Calu3 (cell line): ENCODE data around the gene KLHDC7A. TPM values are rescaled to one million over a fixed set of nuclear protein-coding genes. Genes with fewer than 3 reads are reported as not detected.

ENCODE experiments used
- Bru-seq: library from RNA; stranded (reverse); fragments of 400-500 nt; gene quantifications from one replicate; lab custom pipeline; 2021; lab: Mats Ljungman, UMichigan
- BruChase-seq, 2 experiments: library from RNA; stranded (reverse); fragments of 400-500 nt; gene quantifications; one replicate each; lab custom pipeline; 2021; lab: Mats Ljungman, UMichigan
- BruUV-seq: library from RNA; stranded (reverse); fragments of 400-500 nt; replicated peaks from 2 replicates; lab custom pipeline; 2021; lab: Mats Ljungman, UMichigan
- CTCF ChIA-PET: fragments of 300-600 bp; sonication (Branson Sonifier 250); formaldehyde crosslinking; loops from one replicate; lab custom pipeline; 2022; ENCODE audit warnings: antibody characterized with exemption; lab: Charles Lee
- DNase-seq: peaks from one replicate; pipeline ENCODE4 v3.0.0; 2022
- H3K27ac Mint-ChIP-seq: one replicate; pipeline ENCODE4 v1.8.0; 2022; ENCODE audit warnings: mixed read lengths; ENCODE audit not compliant: unreplicated experiment
- H3K27me3 Mint-ChIP-seq: one replicate; pipeline ENCODE4 v1.8.0; 2022; ENCODE audit warnings: mixed read lengths; ENCODE audit not compliant: unreplicated experiment
- H3K36me3 Mint-ChIP-seq: one replicate; pipeline ENCODE4 v1.8.0; 2022; ENCODE audit warnings: mild to moderate bottlenecking, moderate library complexity, mixed read lengths; ENCODE audit not compliant: insufficient read depth, unreplicated experiment
- H3K4me1 Mint-ChIP-seq: one replicate; pipeline ENCODE4 v1.8.0; 2022; ENCODE audit warnings: mild to moderate bottlenecking, low read depth, mixed read lengths; ENCODE audit not compliant: unreplicated experiment
- H3K4me3 Mint-ChIP-seq: one replicate; pipeline ENCODE4 v1.8.0; 2022; ENCODE audit warnings: mild to moderate bottlenecking, low read depth, moderate library complexity, mixed read lengths; ENCODE audit not compliant: unreplicated experiment
- H3K9me3 Mint-ChIP-seq: one replicate; pipeline ENCODE4 v1.8.0; 2022; ENCODE audit warnings: low read depth, mixed read lengths; ENCODE audit not compliant: unreplicated experiment
- CTCF ChIP-seq: fragments of 200-600 bp; IDR thresholded peaks from one replicate; pipeline ENCODE4 v1.8.0; 2022; ENCODE audit warnings: antibody characterized with exemption; ENCODE audit not compliant: unreplicated experiment
- intact Hi-C: fragments of 100-400 bp; cut with micrococcal nuclease; formaldehyde crosslinking; loops from one replicate; pipeline ENCODE4 v1.10.0; 2022; ENCODE audit not compliant: unreplicated experiment
- long read RNA-seq: library from polyadenylated mRNA; stranded (forward); transcript quantifications from one replicate; pipeline ENCODE4 v2.0.0, GENCODE V29; 2022
- total RNA-seq: library from RNA; stranded (reverse); gene quantifications from 2 replicates; pipeline ENCODE4 v1.2.3, GENCODE V29; 2022

Gene KLHDC7A
- total RNA-seq (14.3 and 14.4 TPM in 2 replicates), Bru-seq, nascent RNA (percentile 65 among the genes with signal in this experiment), BruChase-seq, experiment 1, labeled RNA remaining after a 6-hour chase (percentile 75 among the genes with signal in this experiment), BruChase-seq, experiment 2, labeled RNA remaining after a 2-hour chase (percentile 90 among the genes with signal in this experiment)
- long read RNA-seq, full-length matches to known transcripts, result 15 of 18 reads
- long read RNA-seq, partial matches to known transcripts, result 0 of 18 reads
- long read RNA-seq, other reads (novel, unspliced or antisense), result 3 of 18 reads

- peaks cover 32% of the 10 kb centered on the region for H3K36me3 Mint-ChIP-seq
- TF ChIP-seq CTCF, result no peak
- peak within 1 kb of the TSS; percentile 69 for H3K4me3 Mint-ChIP-seq
- peak; percentile 84 for DNase-seq
- CTCF ChIA-PET, result interaction anchor here (0.6 to 1.6 kb wide), 5 partner anchors 17 to 425 kb away, joined by 3 to 5 read pairs (median 4); no protein-coding TSS in a partner anchor
- peaks cover 32% of the 10 kb centered on the region for H3K4me1 Mint-ChIP-seq
- H3K27me3 Mint-ChIP-seq, result no peaks in the 10 kb centered on the region
- intact Hi-C loops, result no loop called here
- peak within 1 kb of the TSS; percentile 80 for H3K27ac Mint-ChIP-seq
- no peaks in the 10 kb centered on the region for H3K9me3 Mint-ChIP-seq
- BruUV-seq, result no TSS peak
These were observed at the start of gene KLHDC7A for GRCh38 chr1:18480315-18481189. KLHDC7A (plus strand) TSS chr1:18480930; CDS start chr1:18480982, 52 bp downstream.

- H3K27ac Mint-ChIP-seq, result no peak overlapping the region
- CTCF ChIA-PET, result interaction anchor here (0.6 kb wide), 1 partner anchor 15 kb away, joined by 8 read pairs; no protein-coding TSS in a partner anchor
- H3K4me1 Mint-ChIP-seq, result no peaks in the 10 kb centered on the region
- intact Hi-C loops, result no loop called here
- H3K4me3 Mint-ChIP-seq, result no peak overlapping the region
- no peak for DNase-seq
- H3K36me3 Mint-ChIP-seq, result no peaks in the 10 kb centered on the region
- no peaks in the 10 kb centered on the region for H3K9me3 Mint-ChIP-seq
- no peak for TF ChIP-seq CTCF
- BruUV-seq, result no TSS peak
- peaks cover 14% of the 10 kb centered on the region for H3K27me3 Mint-ChIP-seq
These were observed 46.7 kb upstream of the KLHDC7A start for GRCh38 chr1:18434041-18434440.

GRCh38 chr1:18440385-18441226 lies 40.1 kb upstream of the KLHDC7A start:
- Mint-ChIP-seq H3K4me3 (no peak overlapping the region), H3K36me3 (no peaks in the 10 kb centered on the region), H3K27ac (peak overlapping the region; percentile 12), H3K9me3 (no peaks in the 10 kb centered on the region), H3K27me3 (peaks cover 2% of the 10 kb centered on the region), H3K4me1 (peaks cover 15% of the 10 kb centered on the region)
- no TSS peak for BruUV-seq
- DNase-seq, result peak; percentile 54
- CTCF ChIA-PET, result interaction anchor here (0.6 kb wide), 1 partner anchor 756 kb away, joined by 3 read pairs; no protein-coding TSS in a partner anchor
- intact Hi-C loops, result no loop called here
- no peak for TF ChIP-seq CTCF
